Testis (tissue), 2 donors: ENCODE measurements around the gene NKD1.

Experiments
- CTCF ChIP-seq, 3 experiments: fragments of 450-650 bp in 2 of 3; fragments of 200-600 bp in 1 of 3; sonication (generic) in 1 of 3; IDR thresholded peaks; one replicate each; pipeline ENCODE4 v1.5.1; 2016 to 2019; ENCODE audit warnings: antibody characterized with exemption in 3 of 3, mild to moderate bottlenecking in 2 of 3, moderate library complexity in 1 of 3
- POLR2A ChIP-seq: fragments of 450-650 bp; IDR thresholded peaks from one replicate; pipeline ENCODE4 v1.6.1; 2017; ENCODE audit warnings: antibody characterized with exemption, mild to moderate bottlenecking, moderate library complexity

GRCh38 chr16:50526249-50526648 is 21.9 kb upstream of the NKD1 start:
- TF ChIP-seq POLR2A (no peak), CTCF (IDR thresholded peaks at IDR 0.05) (no peak)
